ENCODE measurements around the gene CTBP1. TPM values are rescaled to one million over a fixed set of nuclear protein-coding genes. Genes with fewer than 3 reads are reported as not detected.

Gene CTBP1
- polyA plus RNA-seq, 1 donor from 2014 or later, result 325 TPM

DNA sequence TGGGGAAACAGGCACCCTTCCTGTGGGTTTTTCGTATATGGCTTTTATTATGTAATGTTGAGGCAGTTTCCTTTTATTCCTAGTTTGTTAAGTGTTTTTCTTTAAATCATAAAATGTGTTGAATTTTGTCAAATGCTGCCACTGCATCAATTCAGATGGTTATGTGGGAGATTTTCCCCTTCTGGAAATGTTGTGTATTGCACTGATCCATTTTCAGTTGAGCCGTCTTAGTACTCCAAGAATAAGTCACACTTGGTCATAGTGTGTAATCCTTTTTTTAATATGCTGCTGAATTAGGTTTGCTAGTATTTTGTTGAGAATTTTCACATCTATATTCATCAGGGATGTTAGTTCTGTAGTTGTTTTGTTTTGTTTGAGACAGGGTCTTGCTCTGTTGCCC is 9.5 kb upstream of the CTBP1 start:
- no peaks in the 10 kb centered on the region for H4K20me1 ChIP-seq (ENCODE audit: insufficient read depth)
- no peak overlapping the region for H3K27ac ChIP-seq (ENCODE audit: low read length)
- H3F3A ChIP-seq (ENCODE audit: insufficient read depth, low read length, poor library complexity, severe bottlenecking), result no peaks in the 10 kb centered on the region
- H3K4me3 ChIP-seq (ENCODE audit: low read length), result no peak overlapping the region
- TF ChIP-seq SMC3 (conservative IDR thresholded peaks at IDR 0.05; ENCODE audit: poor library complexity), result no peak
- TF ChIP-seq CTCF (IDR thresholded peaks at IDR 0.05; ENCODE audit: poor library complexity, severe bottlenecking), result no peak
- TF ChIP-seq EZH2 (IDR thresholded peaks at IDR 0.05; ENCODE audit: borderline replicate concordance, insufficient read depth, low read length, poor library complexity, severe bottlenecking), result no peak
- TF ChIP-seq MXI1 (conservative IDR thresholded peaks at IDR 0.05; ENCODE audit: poor library complexity, severe bottlenecking), result no peak
- TF ChIP-seq REST (IDR thresholded peaks at IDR 0.05; ENCODE audit: borderline replicate concordance), result no peak
- TF ChIP-seq EP300 (conservative IDR thresholded peaks at IDR 0.05; ENCODE audit: poor library complexity, severe bottlenecking), result no peak
- TF ChIP-seq RAD21 (conservative IDR thresholded peaks at IDR 0.05), result no peak
- no peak for TF ChIP-seq POLR2AphosphoS5 (IDR thresholded peaks at IDR 0.05)
- TF ChIP-seq TAF1 (IDR thresholded peaks at IDR 0.05; ENCODE audit: low read depth), result no peak
- no peaks in the 10 kb centered on the region for H3K79me2 ChIP-seq (replicated peaks; ENCODE audit: insufficient read depth, low read length)
- H2AFZ ChIP-seq (ENCODE audit: low read depth, low read length), result no peak overlapping the region
- no peak overlapping the region for H3K9ac ChIP-seq (ENCODE audit: low read length)
- no peaks in the 10 kb centered on the region for H3K27me3 ChIP-seq (ENCODE audit: insufficient read depth, low read depth, low read length)
- peaks cover 5% of the 10 kb centered on the region for H3K9me3 ChIP-seq (ENCODE audit: low read length)
- no peaks in the 10 kb centered on the region for H3K9me2 ChIP-seq (ENCODE audit: insufficient read depth, low read length)
- H3K4me2 ChIP-seq (ENCODE audit: low read length), result no peak overlapping the region
- H3K36me3 ChIP-seq (ENCODE audit: insufficient read depth, low read length), result no peaks in the 10 kb centered on the region

- Histone ChIP-seq H3K79me2 (replicated peaks; ENCODE audit: insufficient read depth, low read length) (no peaks in the 10 kb centered on the region), H3K9ac (ENCODE audit: low read length) (no peak overlapping the region), H2AFZ (ENCODE audit: low read depth, low read length) (no peak overlapping the region), H3K4me2 (ENCODE audit: low read length) (no peak overlapping the region), H4K20me1 (ENCODE audit: insufficient read depth) (no peaks in the 10 kb centered on the region), H3K36me3 (ENCODE audit: insufficient read depth, low read length) (peaks cover 6% of the 10 kb centered on the region), H3F3A (ENCODE audit: insufficient read depth, low read length, poor library complexity, severe bottlenecking) (no peaks in the 10 kb centered on the region), H3K27ac (ENCODE audit: low read length) (no peak overlapping the region), H3K4me3 (ENCODE audit: low read length) (no peak overlapping the region), H3K9me2 (ENCODE audit: insufficient read depth, low read length) (no peaks in the 10 kb centered on the region), H3K9me3 (ENCODE audit: low read length) (peaks cover 6% of the 10 kb centered on the region), H3K27me3 (ENCODE audit: insufficient read depth, low read depth, low read length) (no peaks in the 10 kb centered on the region)
- no peak for TF ChIP-seq SMC3 (conservative IDR thresholded peaks at IDR 0.05; ENCODE audit: poor library complexity)
- TF ChIP-seq MXI1 (conservative IDR thresholded peaks at IDR 0.05; ENCODE audit: poor library complexity, severe bottlenecking), result no peak
- no peak for TF ChIP-seq TAF1 (IDR thresholded peaks at IDR 0.05; ENCODE audit: low read depth)
- TF ChIP-seq EZH2 (IDR thresholded peaks at IDR 0.05; ENCODE audit: borderline replicate concordance, insufficient read depth, low read length, poor library complexity, severe bottlenecking), result no peak
- no peak for TF ChIP-seq REST (IDR thresholded peaks at IDR 0.05; ENCODE audit: borderline replicate concordance)
- no peak for TF ChIP-seq EP300 (conservative IDR thresholded peaks at IDR 0.05; ENCODE audit: poor library complexity, severe bottlenecking)
- TF ChIP-seq CTCF (IDR thresholded peaks at IDR 0.05; ENCODE audit: poor library complexity, severe bottlenecking), result no peak
- no peak for TF ChIP-seq RAD21 (conservative IDR thresholded peaks at IDR 0.05)
- TF ChIP-seq POLR2AphosphoS5 (IDR thresholded peaks at IDR 0.05), result no peak
Observed at GRCh38 chr4:1255699-1256098, 6.8 kb upstream of the CTBP1 start.
